ENCODE results near the gene ZNRF2.
"Not testable (repeated sequence)": the region's sequence is repeated elsewhere in the genome, so short reads cannot be mapped to it uniquely, and the experiment has no call there.

The ZNRF2 gene

DNA sequence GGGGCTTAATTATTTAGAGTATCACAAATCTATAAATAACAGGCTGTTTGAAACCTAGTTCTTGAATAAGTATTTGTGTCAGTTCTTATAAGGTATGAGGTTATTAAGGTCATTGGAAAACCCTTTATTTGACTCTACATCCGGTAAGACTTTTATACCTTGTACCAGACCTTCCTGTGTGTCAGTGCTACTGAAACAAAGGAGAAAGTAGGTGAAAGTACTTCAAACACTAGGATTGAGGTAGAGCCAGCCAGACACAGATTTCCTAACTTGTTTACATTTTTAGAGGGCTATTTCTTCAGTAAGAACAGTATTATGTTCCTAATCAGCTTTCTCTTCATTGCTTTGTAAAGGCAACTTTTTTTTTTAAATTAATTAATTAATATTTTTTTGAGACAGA, 93.9 kb downstream of the ZNRF2 start:
- Histone ChIP-seq H3K9ac (ENCODE audit: low read depth, low read length) (no peak overlapping the region), H3K27me3 (ENCODE audit: control insufficient read depth, insufficient read depth, low read length) (no peaks in the 10 kb centered on the region), H3K4me3 (ENCODE audit: low read depth, low read length) (no peak overlapping the region), H3K36me3 (ENCODE audit: control insufficient read depth, insufficient read depth, low read length) (no peaks in the 10 kb centered on the region), H3K9me3 (ENCODE audit: control insufficient read depth, insufficient read depth, low read length) (no peaks in the 10 kb centered on the region), H3K4me1 (ENCODE audit: control insufficient read depth, insufficient read depth, low read length) (no peaks in the 10 kb centered on the region)

- Histone ChIP-seq H3K27me3 (ENCODE audit: control insufficient read depth, insufficient read depth, low read length) (no peaks in the 10 kb centered on the region), H3K36me3 (ENCODE audit: control insufficient read depth, insufficient read depth, low read length) (no peaks in the 10 kb centered on the region), H3K9me3 (ENCODE audit: control insufficient read depth, insufficient read depth, low read length) (no peaks in the 10 kb centered on the region), H3K9ac (ENCODE audit: low read depth, low read length) (no peak overlapping the region), H3K4me1 (ENCODE audit: control insufficient read depth, insufficient read depth, low read length) (no peaks in the 10 kb centered on the region), H3K4me3 (ENCODE audit: low read depth, low read length) (no peak overlapping the region)
These were observed 94.7 kb downstream of the ZNRF2 start for GRCh38 chr7:30379131-30379530.

GRCh38 chr7:30379741-30380140, 95.3 kb downstream of the ZNRF2 start:
- Histone ChIP-seq H3K4me1 (ENCODE audit: control insufficient read depth, insufficient read depth, low read length) (no peaks in the 10 kb centered on the region), H3K36me3 (ENCODE audit: control insufficient read depth, insufficient read depth, low read length) (no peaks in the 10 kb centered on the region), H3K9ac (ENCODE audit: low read depth, low read length) (no peak overlapping the region), H3K9me3 (ENCODE audit: control insufficient read depth, insufficient read depth, low read length) (no peaks in the 10 kb centered on the region), H3K27me3 (ENCODE audit: control insufficient read depth, insufficient read depth, low read length) (no peaks in the 10 kb centered on the region), H3K4me3 (ENCODE audit: low read depth, low read length) (no peak overlapping the region)

GRCh38 chr7:30380294-30380693, 95.9 kb downstream of the ZNRF2 start:
- no peak overlapping the region for H3K4me3 ChIP-seq (ENCODE audit: low read depth, low read length)
- H3K27me3 ChIP-seq (ENCODE audit: control insufficient read depth, insufficient read depth, low read length) = no peaks in the 10 kb centered on the region
- H3K9me3 ChIP-seq (ENCODE audit: control insufficient read depth, insufficient read depth, low read length) = no peaks in the 10 kb centered on the region
- no peaks in the 10 kb centered on the region for H3K36me3 ChIP-seq (ENCODE audit: control insufficient read depth, insufficient read depth, low read length)
- H3K9ac ChIP-seq (ENCODE audit: low read depth, low read length) = no peak overlapping the region
- no peaks in the 10 kb centered on the region for H3K4me1 ChIP-seq (ENCODE audit: control insufficient read depth, insufficient read depth, low read length)

DNA sequence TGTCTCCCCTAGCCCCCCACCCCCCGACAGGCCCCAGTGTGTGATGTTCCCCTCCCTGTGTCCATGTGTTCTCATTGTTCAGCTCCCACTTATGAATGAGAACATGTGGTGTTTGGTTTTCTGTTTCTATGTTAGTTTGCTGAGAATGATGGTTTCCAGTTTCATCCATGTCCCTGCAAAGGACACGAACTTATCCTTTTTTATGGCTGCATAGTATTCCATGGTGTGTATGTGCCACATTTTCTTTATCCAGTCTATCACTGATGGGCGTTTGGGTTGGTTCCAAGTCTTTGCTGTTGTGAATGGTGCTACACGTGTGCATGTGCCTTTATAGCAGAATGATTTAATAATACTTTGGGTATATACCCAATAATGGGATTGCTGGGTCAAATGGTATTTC, 96.4 kb downstream of the ZNRF2 start:
- H3K36me3 ChIP-seq (ENCODE audit: control insufficient read depth, insufficient read depth, low read length); H3K27me3 ChIP-seq (ENCODE audit: control insufficient read depth, insufficient read depth, low read length); H3K4me1 ChIP-seq (ENCODE audit: control insufficient read depth, insufficient read depth, low read length); H3K9ac ChIP-seq (ENCODE audit: low read depth, low read length); H3K4me3 ChIP-seq (ENCODE audit: low read depth, low read length); H3K9me3 ChIP-seq (ENCODE audit: control insufficient read depth, insufficient read depth, low read length): not testable (repeated sequence)

- Histone ChIP-seq H3K4me3 (ENCODE audit: low read depth, low read length) (no peak overlapping the region), H3K36me3 (ENCODE audit: control insufficient read depth, insufficient read depth, low read length) (no peaks in the 10 kb centered on the region), H3K9ac (ENCODE audit: low read depth, low read length) (no peak overlapping the region), H3K27me3 (ENCODE audit: control insufficient read depth, insufficient read depth, low read length) (no peaks in the 10 kb centered on the region), H3K9me3 (ENCODE audit: control insufficient read depth, insufficient read depth, low read length) (no peaks in the 10 kb centered on the region), H3K4me1 (ENCODE audit: control insufficient read depth, insufficient read depth, low read length) (no peaks in the 10 kb centered on the region)
These were observed 98.2 kb downstream of the ZNRF2 start for GRCh38 chr7:30382607-30383006.

GRCh38 chr7:30389791-30390190, 105.4 kb downstream of the ZNRF2 start:
- Histone ChIP-seq H3K9me3 (ENCODE audit: control insufficient read depth, insufficient read depth, low read length) (no peaks in the 10 kb centered on the region), H3K9ac (ENCODE audit: low read depth, low read length) (no peak overlapping the region), H3K36me3 (ENCODE audit: control insufficient read depth, insufficient read depth, low read length) (no peaks in the 10 kb centered on the region), H3K4me3 (ENCODE audit: low read depth, low read length) (no peak overlapping the region), H3K4me1 (ENCODE audit: control insufficient read depth, insufficient read depth, low read length) (peaks cover 8% of the 10 kb centered on the region), H3K27me3 (ENCODE audit: control insufficient read depth, insufficient read depth, low read length) (no peaks in the 10 kb centered on the region)

DNA sequence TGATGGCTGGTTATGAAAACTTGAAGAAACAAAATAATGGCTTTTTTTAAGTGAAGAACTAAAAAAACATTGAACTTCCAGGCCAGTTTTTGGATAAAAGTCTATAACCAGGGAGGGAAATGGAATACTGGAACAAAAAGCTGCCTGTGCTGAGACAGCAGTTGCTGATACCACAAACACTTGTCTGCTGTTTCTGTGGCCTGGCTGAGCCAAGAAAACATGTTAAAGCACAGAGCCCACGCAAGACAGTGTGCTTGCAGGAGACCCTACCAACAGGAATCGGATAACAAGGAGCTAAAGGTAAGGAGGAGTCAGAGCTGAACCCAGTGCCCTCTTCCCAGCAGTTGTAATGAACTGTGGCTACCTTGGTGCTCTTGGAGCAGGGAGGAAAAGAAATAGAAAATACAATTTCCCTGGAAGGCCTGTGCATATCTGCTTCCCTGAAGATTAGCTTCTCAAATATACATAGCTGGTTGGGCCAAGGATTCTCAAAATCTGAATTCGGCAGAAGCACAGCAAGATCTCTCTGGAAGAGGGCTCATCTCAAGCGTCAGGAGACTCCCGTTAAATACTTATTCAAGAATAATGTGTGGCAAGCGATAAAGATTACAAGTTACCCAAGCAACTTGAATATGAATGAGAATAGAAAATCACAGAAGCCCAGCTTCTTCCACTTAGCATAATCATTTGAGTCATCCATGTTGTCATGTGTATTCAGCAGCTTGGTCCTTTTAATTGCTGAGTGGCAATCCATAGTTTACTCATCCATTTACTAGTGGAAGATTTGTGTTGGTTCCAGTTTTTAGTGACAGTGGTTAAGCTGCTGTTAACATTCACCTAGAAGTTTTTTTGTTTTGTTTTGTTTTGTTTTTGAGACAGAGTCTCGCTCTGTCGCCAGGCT, 106.6 kb downstream of the ZNRF2 start:
- H3K4me3 ChIP-seq (ENCODE audit: low read depth, low read length) = no peak overlapping the region
- H3K4me1 ChIP-seq (ENCODE audit: control insufficient read depth, insufficient read depth, low read length) = peaks cover 14% of the 10 kb centered on the region
- no peaks in the 10 kb centered on the region for H3K27me3 ChIP-seq (ENCODE audit: control insufficient read depth, insufficient read depth, low read length)
- no peak overlapping the region for H3K9ac ChIP-seq (ENCODE audit: low read depth, low read length)
- no peaks in the 10 kb centered on the region for H3K9me3 ChIP-seq (ENCODE audit: control insufficient read depth, insufficient read depth, low read length)
- H3K36me3 ChIP-seq (ENCODE audit: control insufficient read depth, insufficient read depth, low read length) = no peaks in the 10 kb centered on the region

DNA sequence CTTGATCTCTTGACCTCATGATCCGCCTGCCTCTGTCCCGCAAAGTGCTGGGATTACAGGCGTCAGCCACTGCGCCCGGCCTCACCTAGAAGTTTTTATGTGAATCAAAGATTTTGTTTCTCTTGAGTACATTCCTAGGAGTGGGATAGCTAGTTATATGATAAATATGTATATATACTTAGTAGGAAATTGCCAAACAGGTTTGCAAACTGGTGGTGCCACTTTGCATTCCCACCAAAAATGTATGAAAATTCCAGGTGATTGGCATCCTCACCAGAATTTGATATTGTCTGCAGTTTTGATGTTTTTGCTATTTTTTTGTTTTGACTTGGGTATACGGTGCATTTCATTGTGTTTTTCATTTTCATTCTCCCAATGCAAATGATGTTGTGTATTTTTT, 107.4 kb downstream of the ZNRF2 start:
- Histone ChIP-seq H3K4me3 (ENCODE audit: low read depth, low read length) (no peak overlapping the region), H3K27me3 (ENCODE audit: control insufficient read depth, insufficient read depth, low read length) (no peaks in the 10 kb centered on the region), H3K36me3 (ENCODE audit: control insufficient read depth, insufficient read depth, low read length) (no peaks in the 10 kb centered on the region), H3K4me1 (ENCODE audit: control insufficient read depth, insufficient read depth, low read length) (peaks cover 14% of the 10 kb centered on the region), H3K9ac (ENCODE audit: low read depth, low read length) (no peak overlapping the region), H3K9me3 (ENCODE audit: control insufficient read depth, insufficient read depth, low read length) (no peaks in the 10 kb centered on the region)

DNA sequence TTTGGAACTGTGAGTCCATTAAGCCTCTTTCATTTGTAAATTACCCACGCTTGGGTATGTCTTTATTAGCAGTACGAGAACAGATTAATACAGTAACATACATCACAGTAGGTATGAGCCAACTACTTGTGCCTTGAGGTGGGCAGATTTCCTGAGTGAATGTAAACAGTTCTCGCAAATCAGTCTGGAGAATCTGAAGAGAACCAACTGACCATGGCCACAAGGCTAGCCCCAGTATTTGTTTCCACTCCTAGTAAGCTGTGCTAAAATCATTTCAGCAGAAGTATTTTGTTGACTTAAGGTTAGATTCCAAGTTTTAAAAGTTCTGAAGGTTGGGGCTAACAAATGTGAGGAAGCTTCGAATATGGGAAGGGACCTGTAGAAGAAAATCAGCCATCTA, 111.3 kb downstream of the ZNRF2 start:
- Histone ChIP-seq H3K4me1 (ENCODE audit: control insufficient read depth, insufficient read depth, low read length) (peaks cover 11% of the 10 kb centered on the region), H3K4me3 (ENCODE audit: low read depth, low read length) (no peak overlapping the region), H3K9ac (ENCODE audit: low read depth, low read length) (no peak overlapping the region), H3K36me3 (ENCODE audit: control insufficient read depth, insufficient read depth, low read length) (no peaks in the 10 kb centered on the region), H3K9me3 (ENCODE audit: control insufficient read depth, insufficient read depth, low read length) (no peaks in the 10 kb centered on the region), H3K27me3 (ENCODE audit: control insufficient read depth, insufficient read depth, low read length) (no peaks in the 10 kb centered on the region)

DNA sequence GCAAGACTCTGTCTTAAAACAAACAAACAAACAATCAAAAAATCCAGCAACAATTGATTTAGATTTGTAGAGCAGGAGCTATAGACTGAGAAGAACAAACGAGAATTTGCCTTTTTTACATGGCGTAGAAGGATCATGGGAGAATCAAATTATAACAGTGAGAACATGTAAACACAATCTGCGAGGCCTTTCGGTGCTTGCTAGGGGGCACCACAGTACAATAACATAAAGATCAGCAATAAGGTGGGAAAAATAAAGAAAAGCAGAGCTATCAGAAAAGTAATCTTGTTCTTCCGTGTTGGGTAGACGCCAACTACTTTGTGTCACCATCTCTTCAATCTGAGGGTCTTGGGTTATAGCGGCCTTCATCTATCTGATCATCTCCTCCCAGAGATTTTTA, 112.0 kb downstream of the ZNRF2 start:
- Histone ChIP-seq H3K9me3 (ENCODE audit: control insufficient read depth, insufficient read depth, low read length) (no peaks in the 10 kb centered on the region), H3K9ac (ENCODE audit: low read depth, low read length) (no peak overlapping the region), H3K27me3 (ENCODE audit: control insufficient read depth, insufficient read depth, low read length) (no peaks in the 10 kb centered on the region), H3K36me3 (ENCODE audit: control insufficient read depth, insufficient read depth, low read length) (no peaks in the 10 kb centered on the region), H3K4me1 (ENCODE audit: control insufficient read depth, insufficient read depth, low read length) (peaks cover 6% of the 10 kb centered on the region), H3K4me3 (ENCODE audit: low read depth, low read length) (no peak overlapping the region)

- Histone ChIP-seq H3K9ac (ENCODE audit: low read depth, low read length) (no peak overlapping the region), H3K27me3 (ENCODE audit: control insufficient read depth, insufficient read depth, low read length) (no peaks in the 10 kb centered on the region), H3K9me3 (ENCODE audit: control insufficient read depth, insufficient read depth, low read length) (no peaks in the 10 kb centered on the region), H3K4me3 (ENCODE audit: low read depth, low read length) (no peak overlapping the region), H3K36me3 (ENCODE audit: control insufficient read depth, insufficient read depth, low read length) (no peaks in the 10 kb centered on the region), H3K4me1 (ENCODE audit: control insufficient read depth, insufficient read depth, low read length) (no peaks in the 10 kb centered on the region)
These were observed 119.1 kb downstream of the ZNRF2 start for GRCh38 chr7:30403477-30403876.

Measured in iPS-15b (cell line).